Spleen (tissue), 7 donors: Measurements from ENCODE around the gene MKRN1.

Experiments used
- CTCF ChIP-seq, 11 experiments: fragments of 200-600 bp in 7 of 11; fragments of 450-650 bp in 4 of 11; sonication (generic) in 4 of 11; IDR thresholded peaks in 8 of 11; conservative IDR thresholded peaks in 3 of 11; 1 replicate in 7 of 11; 2 replicates in 4 of 11; pipeline versions ENCODE4 v1.4.0 to v1.8.0; 2016 to 2021; ENCODE audit warnings: antibody characterized with exemption in 11 of 11, inconsistent platforms in 4 of 11, mild to moderate bottlenecking in 1 of 11
- POLR2A ChIP-seq, 3 donors: fragments of 450-650 bp; IDR thresholded peaks; one replicate each; pipeline ENCODE4 v1.5.1; 2017; ENCODE audit warnings: antibody characterized with exemption in 3 of 3, mild to moderate bottlenecking in 1 of 3
- POLR2AphosphoS5 ChIP-seq, 3 donors: sonication (generic); formaldehyde crosslinking; IDR thresholded peaks; one replicate each; pipeline ENCODE4 v1.5.1; 2017; ENCODE audit warnings: antibody characterized with exemption in 3 of 3
- donor health status: DM: no; HTN: no; CAD: no; lungs with moderate emphysema.
- donor health status: DM: no; HTN: no; CAD: no.
- donor health status: DM: no; HTN: no; CAD: no.

- TF ChIP-seq CTCF (IDR thresholded peaks at IDR 0.05 in 8 of 11, conservative IDR thresholded peaks at IDR 0.05 in 3 of 11): no peak
- no peak for TF ChIP-seq POLR2A (IDR thresholded peaks at IDR 0.05)
- TF ChIP-seq POLR2AphosphoS5 (IDR thresholded peaks at IDR 0.05): no peak
Measured at GRCh38 chr7:140525743-140526142, 46.4 kb upstream of the MKRN1 start.
